Measurements from ENCODE around the gene PCDHA11.

PCDHA11 gene

DNA sequence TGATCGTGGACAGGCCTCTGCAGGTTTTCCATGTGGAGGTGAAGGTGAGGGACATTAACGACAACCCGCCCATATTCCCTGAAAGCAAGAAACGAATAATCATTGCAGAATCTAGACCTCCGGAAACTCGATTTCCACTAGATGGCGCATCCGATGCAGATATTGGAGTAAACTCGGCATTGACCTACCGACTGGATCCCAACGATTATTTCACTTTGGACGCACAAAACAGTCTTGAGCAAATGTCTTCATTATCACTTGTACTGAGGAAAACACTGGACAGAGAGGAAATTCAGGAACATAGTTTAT, 13.8 kb downstream of the PCDHA11 start:
- Histone ChIP-seq H3K4me3 (ENCODE audit: low read depth, low read length) (no peak overlapping the region), H3K36me3 (ENCODE audit: insufficient read depth, low read length) (no peaks in the 10 kb centered on the region), H3K4me1 (ENCODE audit: control insufficient read depth, insufficient read depth, low read length, unreplicated experiment) (no peaks in the 10 kb centered on the region), H3K27me3 (ENCODE audit: insufficient read depth, low read length) (no peaks in the 10 kb centered on the region), H3K27ac (ENCODE audit: low read depth, low read length) (no peak overlapping the region), H2AFZ (ENCODE audit: low read length, unreplicated experiment) (no peak overlapping the region), H3K79me2 (ENCODE audit: control insufficient read depth, insufficient read depth, low read length, unreplicated experiment) (no peaks in the 10 kb centered on the region)

DNA sequence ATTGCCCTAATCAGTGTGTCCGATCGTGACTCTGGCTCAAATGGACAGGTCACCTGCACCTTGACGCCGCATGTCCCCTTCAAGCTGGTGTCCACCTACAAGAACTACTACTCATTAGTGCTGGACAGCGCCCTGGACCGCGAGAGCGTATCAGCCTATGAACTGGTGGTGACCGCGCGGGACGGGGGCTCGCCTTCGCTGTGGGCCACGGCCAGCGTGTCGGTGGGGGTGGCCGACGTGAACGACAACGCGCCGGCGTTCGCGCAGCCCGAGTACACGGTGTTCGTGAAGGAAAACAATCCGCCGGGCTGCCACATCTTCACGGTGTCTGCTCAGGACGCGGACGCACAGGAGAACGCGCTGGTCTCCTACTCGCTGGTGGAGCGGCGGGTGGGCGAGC, 14.6 kb downstream of the PCDHA11 start:
- Histone ChIP-seq H3K27me3 (ENCODE audit: insufficient read depth, low read length) (no peaks in the 10 kb centered on the region), H3K27ac (ENCODE audit: low read depth, low read length) (no peak overlapping the region), H3K4me1 (ENCODE audit: control insufficient read depth, insufficient read depth, low read length, unreplicated experiment) (no peaks in the 10 kb centered on the region), H2AFZ (ENCODE audit: low read length, unreplicated experiment) (no peak overlapping the region), H3K36me3 (ENCODE audit: insufficient read depth, low read length) (no peaks in the 10 kb centered on the region), H3K4me3 (ENCODE audit: low read depth, low read length) (no peak overlapping the region), H3K79me2 (ENCODE audit: control insufficient read depth, insufficient read depth, low read length, unreplicated experiment) (no peaks in the 10 kb centered on the region)

GRCh38 chr5:140883927-140884697, 15.4 kb downstream of the PCDHA11 start:
- no peak overlapping the region for H3K27ac ChIP-seq (ENCODE audit: low read depth, low read length)
- no peak overlapping the region for H2AFZ ChIP-seq (ENCODE audit: low read length, unreplicated experiment)
- H3K27me3 ChIP-seq (ENCODE audit: insufficient read depth, low read length): no peaks in the 10 kb centered on the region
- H3K4me1 ChIP-seq (ENCODE audit: control insufficient read depth, insufficient read depth, low read length, unreplicated experiment): no peaks in the 10 kb centered on the region
- H3K79me2 ChIP-seq (ENCODE audit: control insufficient read depth, insufficient read depth, low read length, unreplicated experiment): no peaks in the 10 kb centered on the region
- H3K4me3 ChIP-seq (ENCODE audit: low read depth, low read length): no peak overlapping the region
- H3K36me3 ChIP-seq (ENCODE audit: insufficient read depth, low read length): no peaks in the 10 kb centered on the region

DNA sequence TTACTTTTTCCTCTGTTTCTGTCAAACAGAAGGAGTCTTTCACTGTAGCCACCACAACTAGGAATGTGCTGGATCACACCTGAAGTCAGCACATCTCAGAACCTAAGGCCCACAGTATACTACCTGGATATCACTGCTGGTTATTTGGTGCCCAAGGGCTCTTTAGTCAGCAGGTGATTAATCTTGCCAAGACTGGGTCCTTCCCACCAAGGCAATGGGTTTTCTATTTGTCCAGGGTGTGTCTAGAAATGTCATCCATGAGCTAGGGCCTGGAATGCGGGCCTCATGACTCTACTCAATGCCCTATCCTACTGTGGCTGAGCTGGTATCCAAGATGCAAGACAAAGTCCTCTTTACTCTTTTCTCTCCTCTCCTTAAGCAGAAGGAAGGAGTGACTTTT, 47.6 kb downstream of the PCDHA11 start:
- Histone ChIP-seq H3K27ac (ENCODE audit: low read depth, low read length) (no peak overlapping the region), H3K4me3 (ENCODE audit: low read depth, low read length) (no peak overlapping the region), H3K27me3 (ENCODE audit: insufficient read depth, low read length) (no peaks in the 10 kb centered on the region), H3K4me1 (ENCODE audit: control insufficient read depth, insufficient read depth, low read length, unreplicated experiment) (no peaks in the 10 kb centered on the region), H3K36me3 (ENCODE audit: insufficient read depth, low read length) (no peaks in the 10 kb centered on the region), H3K79me2 (ENCODE audit: control insufficient read depth, insufficient read depth, low read length, unreplicated experiment) (no peaks in the 10 kb centered on the region), H2AFZ (ENCODE audit: low read length, unreplicated experiment) (no peak overlapping the region)

Measured in ACC112 (cell line).